ENCODE data around the gene P4HA2. TPM values are rescaled to one million over a fixed set of nuclear protein-coding genes. Genes with fewer than 3 reads are reported as not detected.

Gene P4HA2
- total and polyA plus RNA-seq, 2 donors from 2014 or later, result 32.5 to 54.1 TPM

GRCh38 chr5:132270335-132270665 is 42.6 kb upstream of the P4HA2 start:
- intact Hi-C loops (cut with DNase I), result no loop called here
- FAIRE-seq, result no peak
- Histone ChIP-seq H3K4me3 (ENCODE audit: low read length in 3 of 3) (no peak overlapping the region), H3K36me3 (ENCODE audit: control insufficient read depth in 2 of 3, insufficient read depth in 3 of 3, low read length in 3 of 3) (peaks cover 0 to 6% (median 2%) of the 10 kb centered on the region in 3 donors), H3K9me3 (ENCODE audit: control insufficient read depth in 2 of 3, insufficient read depth in 1 of 3, low read length in 3 of 3) (no peaks in the 10 kb centered on the region), H3K27me3 (ENCODE audit: control insufficient read depth, insufficient read depth, low read length) (no peaks in the 10 kb centered on the region), H3K4me1 (ENCODE audit: control insufficient read depth in 2 of 3, insufficient read depth in 2 of 3, low read depth in 1 of 3, low read length in 3 of 3) (peaks cover 0 to 30% (median 12%) of the 10 kb centered on the region in 3 donors), H3K9ac (ENCODE audit: low read length in 3 of 3) (no peak overlapping the region), H3K27ac (ENCODE audit: low read depth in 2 of 2, low read length in 2 of 2) (no peak overlapping the region)
- TF ChIP-seq CTCF (IDR thresholded peaks at IDR 0.05; ENCODE audit: borderline replicate concordance, extremely low read depth, insufficient read depth), result no peak
- DNase-seq, result peak in 1 of 5 donors; percentile 41

GRCh38 chr5:132269635-132270334 is 42.1 kb upstream of the P4HA2 start:
- H3K36me3 ChIP-seq (ENCODE audit: control insufficient read depth in 2 of 3, insufficient read depth in 3 of 3, low read length in 3 of 3), result peaks cover 0 to 6% (median 2%) of the 10 kb centered on the region in 3 donors
- FAIRE-seq, result no peak
- peak in 1 of 5 donors; percentile 33 for DNase-seq

GRCh38 chr5:132268769-132269551 is 41.3 kb upstream of the P4HA2 start:
- no peak for TF ChIP-seq CTCF (IDR thresholded peaks at IDR 0.05; ENCODE audit: borderline replicate concordance, extremely low read depth, insufficient read depth)
- no peaks in the 10 kb centered on the region for H3K27me3 ChIP-seq (ENCODE audit: control insufficient read depth, insufficient read depth, low read length)
- peaks cover 0 to 34% (median 16%) of the 10 kb centered on the region in 3 donors for H3K4me1 ChIP-seq (ENCODE audit: control insufficient read depth in 2 of 3, insufficient read depth in 2 of 3, low read depth in 1 of 3, low read length in 3 of 3)
- no peak overlapping the region for H3K9ac ChIP-seq (ENCODE audit: low read length in 3 of 3)
- H3K27ac ChIP-seq (ENCODE audit: low read depth in 2 of 2, low read length in 2 of 2), result no peak overlapping the region
- DNase-seq, result peak in 3 of 5 donors; percentile 46 to 73 (median 66)
- intact Hi-C loops (cut with DNase I), result no loop called here
- no peaks in the 10 kb centered on the region for H3K9me3 ChIP-seq (ENCODE audit: control insufficient read depth in 2 of 3, insufficient read depth in 1 of 3, low read length in 3 of 3)
- FAIRE-seq, result no peak
- no peak overlapping the region for H3K4me3 ChIP-seq (ENCODE audit: low read length in 3 of 3)
- peaks cover 0 to 6% (median 2%) of the 10 kb centered on the region in 3 donors for H3K36me3 ChIP-seq (ENCODE audit: control insufficient read depth in 2 of 3, insufficient read depth in 3 of 3, low read length in 3 of 3)

More at GRCh38 chr5:132269635-132270334, 42.1 kb upstream of the P4HA2 start:
- H3K9ac ChIP-seq (ENCODE audit: low read length in 3 of 3), result no peak overlapping the region
- no peak overlapping the region for H3K27ac ChIP-seq (ENCODE audit: low read depth in 2 of 2, low read length in 2 of 2)
- peaks cover 0 to 35% (median 16%) of the 10 kb centered on the region in 3 donors for H3K4me1 ChIP-seq (ENCODE audit: control insufficient read depth in 2 of 3, insufficient read depth in 2 of 3, low read depth in 1 of 3, low read length in 3 of 3)
- no peak for TF ChIP-seq CTCF (IDR thresholded peaks at IDR 0.05; ENCODE audit: borderline replicate concordance, extremely low read depth, insufficient read depth)
- no peak overlapping the region for H3K4me3 ChIP-seq (ENCODE audit: low read length in 3 of 3)
- H3K27me3 ChIP-seq (ENCODE audit: control insufficient read depth, insufficient read depth, low read length), result no peaks in the 10 kb centered on the region
- intact Hi-C loops (cut with DNase I), result no loop called here
- no peaks in the 10 kb centered on the region for H3K9me3 ChIP-seq (ENCODE audit: control insufficient read depth in 2 of 3, insufficient read depth in 1 of 3, low read length in 3 of 3)

Measured in kidney (tissue), 14 donors.